HG02840 (cell line): ENCODE measurements around the gene PRKAR1B.
"Not testable (repeated sequence)": the region's sequence is repeated elsewhere in the genome, so short reads cannot be mapped to it uniquely, and the experiment has no call there.

Experiments used
- ATAC-seq: cut with Tn5 transposase; IDR thresholded peaks from one replicate; pipeline ENCODE4 v1.9.1; 2021; ENCODE audit warnings: mild to moderate bottlenecking, moderate library complexity, moderate number of reproducible peaks; ENCODE audit not compliant: unreplicated experiment, low FRiP score

PRKAR1B gene

DNA sequence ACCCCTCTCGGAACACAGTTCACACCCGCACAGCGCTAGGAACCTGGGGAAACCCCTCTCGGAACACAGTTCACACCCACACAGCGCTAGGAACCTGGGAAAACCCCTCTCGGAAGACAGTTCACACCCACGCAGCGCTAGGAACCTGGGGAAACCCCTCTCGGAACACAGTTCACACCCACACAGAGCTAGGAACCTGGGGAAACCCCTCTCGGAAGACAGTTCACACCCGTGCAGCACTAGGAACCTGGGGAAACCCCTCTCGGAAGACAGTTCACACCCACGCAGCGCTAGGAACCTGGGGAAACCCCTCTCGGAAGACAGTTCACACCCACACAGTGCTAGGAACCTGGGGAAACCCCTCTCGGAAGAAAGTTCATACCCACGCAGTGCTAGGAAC lies 74.9 kb downstream of the PRKAR1B start:
- ATAC-seq: not testable (repeated sequence)

DNA sequence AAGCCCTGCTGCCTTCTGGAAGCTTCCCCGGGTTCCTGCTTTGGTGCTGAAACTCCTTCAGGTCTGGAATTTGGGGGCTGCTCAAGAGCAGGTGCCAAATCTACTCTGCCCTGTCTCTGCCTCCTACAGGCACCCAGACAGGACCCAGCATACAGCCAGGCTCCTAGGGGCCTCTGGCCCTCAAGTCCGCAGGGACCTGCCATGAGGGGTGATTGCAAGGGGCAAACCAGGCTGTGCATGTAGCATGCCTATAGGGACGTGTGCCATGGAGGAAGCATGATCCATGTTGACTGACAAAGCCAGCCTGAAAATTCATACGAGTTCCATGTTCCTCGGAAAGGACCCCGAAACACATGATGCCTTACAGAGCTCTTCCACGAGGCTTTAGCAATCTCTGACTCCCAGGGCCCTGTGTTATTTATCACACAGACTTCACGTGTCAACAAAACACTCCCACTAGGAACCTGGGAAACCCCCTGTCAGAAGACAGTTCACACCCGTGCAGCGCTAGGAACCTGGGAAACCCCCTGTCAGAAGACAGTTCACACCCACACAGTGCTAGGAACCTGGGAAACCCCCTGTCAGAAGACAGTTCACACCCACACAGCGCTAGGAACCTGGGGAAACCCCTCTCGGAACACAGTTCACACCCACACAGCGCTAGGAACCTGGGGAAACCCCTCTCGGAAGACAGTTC lies 75.9 kb downstream of the PRKAR1B start:
- no peak for ATAC-seq

DNA sequence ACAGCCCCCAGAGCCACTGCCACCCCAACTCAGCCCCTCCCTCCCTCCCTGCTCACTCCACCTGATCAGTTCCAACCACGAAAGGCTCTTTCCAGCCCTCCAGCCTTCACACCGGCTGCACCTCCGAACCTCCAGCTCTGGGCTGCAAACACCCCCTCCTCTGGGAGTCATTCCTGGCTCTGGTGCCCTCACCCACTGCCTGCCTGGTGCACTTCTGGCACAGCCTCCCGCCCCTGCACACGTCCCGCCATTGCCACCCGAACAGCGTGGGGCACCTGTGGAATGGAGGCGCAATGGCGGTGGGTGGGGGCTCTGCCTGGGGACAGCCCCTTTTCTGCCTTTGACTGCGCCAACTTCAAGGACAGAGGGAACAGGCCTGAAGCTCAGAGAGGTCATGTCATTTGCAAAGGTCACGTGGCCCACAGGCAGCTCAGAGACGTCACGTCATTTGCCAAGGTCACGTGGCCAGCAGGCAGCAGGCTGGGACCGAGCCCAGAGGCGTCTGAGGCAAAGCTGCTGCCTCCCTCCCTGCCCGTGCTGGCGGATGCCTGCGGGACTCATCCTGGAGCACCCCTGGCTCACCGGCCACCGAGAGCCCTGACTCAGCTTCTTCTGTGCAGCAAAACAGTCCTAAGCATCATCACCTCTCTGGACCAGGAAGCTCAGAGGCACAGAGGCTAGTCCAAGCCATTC lies 76.6 kb downstream of the PRKAR1B start:
- ATAC-seq: no peak

DNA sequence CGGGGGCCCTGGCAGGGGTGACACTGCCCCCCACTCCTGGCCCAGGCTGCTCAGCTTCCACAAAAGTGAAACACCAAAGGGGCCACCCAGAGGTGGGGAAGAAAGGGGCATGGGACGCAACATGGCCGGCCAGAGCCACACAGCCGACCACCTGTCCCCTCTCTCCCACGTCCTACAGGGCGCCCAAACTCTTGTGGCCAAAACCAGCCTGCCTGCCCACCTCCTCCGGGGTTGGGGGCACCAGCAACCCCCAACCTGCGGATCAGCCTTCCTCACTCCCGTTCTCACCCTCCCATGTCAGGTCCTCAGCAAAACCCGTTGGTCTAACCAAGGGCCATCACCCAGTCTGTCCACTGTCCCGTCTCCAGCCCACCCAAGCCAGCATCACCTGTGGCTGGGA lies 80.1 kb downstream of the PRKAR1B start:
- ATAC-seq: no peak

DNA sequence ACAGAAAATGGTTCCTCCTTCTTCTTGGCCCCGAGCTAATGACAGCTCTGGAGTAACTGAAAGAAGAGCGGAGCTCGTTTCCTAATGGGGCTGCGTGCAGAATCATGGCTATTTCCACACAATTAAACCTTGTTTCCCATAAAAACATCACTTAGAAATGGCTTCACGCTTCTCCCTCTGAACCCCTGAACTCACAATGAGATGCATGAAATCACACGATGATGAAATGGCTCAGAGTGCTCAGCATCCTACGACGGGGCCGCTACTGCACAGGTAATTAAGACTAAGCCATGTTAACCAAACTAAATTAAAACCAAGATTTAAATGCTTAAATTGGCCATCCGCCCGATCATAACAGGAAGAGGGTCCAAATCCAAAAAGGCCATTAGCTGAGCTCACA lies 80.6 kb downstream of the PRKAR1B start:
- ATAC-seq: no peak

DNA sequence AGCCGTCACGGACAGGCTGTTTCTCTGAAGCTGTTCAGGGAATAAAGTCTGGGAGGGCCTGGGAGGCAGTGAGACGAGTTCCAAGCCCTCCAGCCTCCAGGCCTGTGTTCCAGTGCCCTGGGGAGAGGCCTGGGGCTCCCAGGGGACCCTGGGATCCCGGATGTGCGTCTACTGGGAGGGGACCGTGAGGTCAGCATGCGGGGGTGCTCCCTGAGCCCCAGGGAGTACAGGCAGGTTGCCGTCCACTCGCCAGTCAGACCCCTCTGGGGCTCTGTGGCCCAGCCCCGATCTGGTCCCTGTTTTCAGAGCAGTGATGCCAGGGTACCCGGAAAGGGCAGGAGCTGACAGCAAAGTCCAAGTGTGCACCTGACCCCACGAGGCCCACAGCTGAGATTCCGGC lies 81.5 kb downstream of the PRKAR1B start:
- ATAC-seq: no peak

DNA sequence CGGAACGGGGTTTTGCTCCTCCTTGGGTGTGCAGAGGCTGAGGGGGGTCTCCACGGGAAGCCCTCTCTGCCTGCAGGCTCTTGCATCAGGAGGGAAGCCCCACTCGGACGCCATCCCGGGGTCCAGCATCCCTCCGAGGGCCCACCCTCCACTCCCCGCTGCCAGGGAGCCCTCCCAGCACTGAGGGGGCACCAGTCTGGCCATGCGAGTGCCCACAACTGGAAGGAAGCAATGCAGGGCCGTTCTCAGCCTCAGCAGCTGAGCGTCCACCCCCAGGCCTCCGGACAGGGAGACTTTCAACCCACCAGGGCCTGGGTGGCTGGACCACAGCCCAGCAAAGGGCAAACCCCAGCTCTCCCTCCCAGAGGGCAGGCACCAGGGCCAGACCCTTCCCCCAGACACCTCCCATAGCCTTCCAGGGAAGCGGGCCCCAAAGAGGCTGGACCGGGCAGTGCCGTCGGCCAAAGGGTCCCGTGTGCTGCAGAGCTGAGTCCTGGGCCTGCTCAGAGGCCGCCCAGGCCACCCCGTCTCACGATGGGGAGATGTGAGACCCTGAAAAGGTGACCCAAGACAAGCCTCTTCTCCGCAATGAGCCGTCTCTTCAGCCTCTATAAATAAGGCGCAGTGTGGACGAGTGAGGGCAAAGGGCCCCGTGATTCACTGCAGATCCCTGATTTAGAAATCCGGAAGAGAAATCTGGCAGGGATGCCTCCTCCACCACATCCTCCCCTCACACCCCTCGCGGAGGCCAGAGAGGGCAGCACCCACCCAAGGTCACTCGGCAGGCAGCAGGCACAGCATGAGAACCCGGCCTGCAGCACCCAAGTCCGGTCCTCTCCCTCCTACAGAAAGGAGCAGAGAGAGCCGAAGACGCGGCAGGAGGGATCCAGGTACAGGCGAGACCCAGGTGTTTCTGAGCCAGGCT lies 82.4 kb downstream of the PRKAR1B start:
- no peak for ATAC-seq

DNA sequence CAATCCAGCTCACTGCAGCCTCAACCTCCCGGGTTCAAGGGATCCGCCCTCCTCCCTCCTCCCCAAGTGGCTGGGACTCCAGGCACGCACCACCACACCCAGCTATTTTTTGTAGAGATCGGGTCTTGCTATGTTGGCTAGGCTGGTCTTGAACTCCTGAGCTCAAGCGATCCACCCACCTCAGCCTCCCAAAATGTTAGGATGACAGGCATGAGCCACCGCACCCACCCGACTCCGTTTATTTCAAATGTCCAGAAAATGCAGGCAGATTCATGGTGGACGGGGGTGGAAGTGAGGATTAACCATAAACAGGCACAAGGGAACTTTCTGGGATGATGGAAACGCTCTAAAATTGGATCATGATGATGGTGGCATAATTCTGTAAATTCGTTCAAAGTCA lies 85.1 kb downstream of the PRKAR1B start:
- ATAC-seq: no peak

DNA sequence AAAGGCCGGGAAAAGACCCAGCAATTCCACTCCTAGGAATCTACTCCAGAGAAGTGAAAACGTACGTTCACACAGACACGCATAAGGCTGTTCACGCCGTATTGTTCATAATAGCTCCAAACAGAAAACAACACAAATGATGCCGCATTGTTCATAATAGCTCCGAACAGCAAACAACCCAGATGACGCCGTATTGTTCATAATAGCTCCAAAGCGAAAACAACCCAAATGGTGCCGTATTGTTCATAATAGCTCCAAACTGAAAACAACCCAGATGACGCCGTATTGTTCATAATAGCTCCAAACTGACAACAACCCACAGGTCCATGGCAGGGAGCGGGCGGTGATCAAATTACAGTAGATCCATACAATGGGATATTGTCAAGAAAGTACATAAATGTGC lies 85.8 kb downstream of the PRKAR1B start:
- no peak for ATAC-seq

DNA sequence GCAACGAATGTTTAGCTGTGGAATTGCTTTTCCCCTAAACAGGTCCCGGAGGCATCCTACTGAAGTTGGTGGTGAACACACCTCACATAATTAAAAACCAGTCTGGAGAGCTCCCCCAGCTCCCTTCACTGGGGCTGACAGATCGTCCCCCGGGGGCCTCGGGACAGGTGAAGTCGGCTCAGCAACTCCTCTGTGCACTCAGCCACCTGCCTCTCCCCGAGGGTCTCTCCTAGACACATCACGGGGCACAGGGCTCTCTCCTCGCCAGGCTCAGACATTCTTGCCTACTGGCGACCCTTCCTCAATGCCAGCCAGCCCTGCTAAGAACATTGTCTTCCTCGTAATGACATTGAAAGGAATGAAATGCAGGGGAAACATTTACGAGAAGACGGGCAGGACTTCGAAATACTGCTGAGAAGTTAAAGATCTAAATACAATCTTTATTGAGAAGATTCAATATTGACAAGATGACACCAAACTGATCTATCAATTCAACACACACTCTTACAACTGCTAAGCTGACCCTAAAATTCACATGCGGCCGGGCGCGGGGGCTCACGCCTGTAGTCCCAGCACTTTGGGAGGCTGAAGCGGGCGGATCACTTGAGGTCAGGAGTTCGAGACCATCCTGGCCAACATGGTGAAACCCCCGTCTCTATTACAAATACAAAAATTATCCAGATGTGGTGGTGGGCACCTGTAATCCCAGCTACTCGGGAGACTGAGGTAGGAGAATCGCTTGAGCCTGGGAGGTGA lies 88.6 kb downstream of the PRKAR1B start:
- no peak for ATAC-seq

DNA sequence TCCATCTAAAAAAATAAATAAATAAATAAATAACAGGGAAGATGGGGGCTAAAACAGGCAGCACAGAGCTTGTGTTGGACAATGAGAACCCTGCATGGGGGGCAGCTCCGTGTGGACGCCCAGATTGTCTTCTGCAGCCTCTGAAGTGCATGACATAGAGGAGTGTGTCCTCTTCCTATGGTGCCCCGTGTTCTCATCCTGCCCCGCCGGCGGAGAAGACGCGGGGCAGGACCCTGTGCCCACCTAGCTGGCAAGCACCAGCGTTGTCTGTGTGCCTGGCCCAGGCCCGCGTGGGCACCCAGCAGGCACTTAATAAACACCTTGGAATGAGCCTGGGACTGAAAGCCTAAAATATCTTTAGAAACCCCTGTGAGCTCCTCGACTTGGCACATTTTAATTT lies 89.3 kb downstream of the PRKAR1B start:
- no peak for ATAC-seq

DNA sequence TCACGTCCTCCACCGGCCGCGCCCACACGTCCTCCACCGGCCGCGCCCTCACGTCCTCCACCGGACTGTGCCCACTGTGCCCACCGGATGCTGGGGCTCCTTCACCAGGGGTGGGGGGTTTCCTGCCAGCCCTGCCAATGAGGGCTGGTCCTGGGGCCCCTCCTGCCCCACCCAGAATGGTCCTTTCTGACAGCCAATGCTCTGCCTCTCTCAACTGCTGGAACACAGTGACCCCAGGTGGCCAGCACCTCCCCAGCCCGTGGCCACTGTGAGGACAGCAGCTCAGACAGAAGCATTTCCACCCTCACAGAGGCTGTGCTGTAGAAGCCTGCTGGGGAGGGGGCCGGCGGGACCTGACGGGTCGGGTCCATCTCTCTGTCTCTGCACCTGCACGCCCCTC lies 90.7 kb downstream of the PRKAR1B start:
- ATAC-seq: no peak

DNA sequence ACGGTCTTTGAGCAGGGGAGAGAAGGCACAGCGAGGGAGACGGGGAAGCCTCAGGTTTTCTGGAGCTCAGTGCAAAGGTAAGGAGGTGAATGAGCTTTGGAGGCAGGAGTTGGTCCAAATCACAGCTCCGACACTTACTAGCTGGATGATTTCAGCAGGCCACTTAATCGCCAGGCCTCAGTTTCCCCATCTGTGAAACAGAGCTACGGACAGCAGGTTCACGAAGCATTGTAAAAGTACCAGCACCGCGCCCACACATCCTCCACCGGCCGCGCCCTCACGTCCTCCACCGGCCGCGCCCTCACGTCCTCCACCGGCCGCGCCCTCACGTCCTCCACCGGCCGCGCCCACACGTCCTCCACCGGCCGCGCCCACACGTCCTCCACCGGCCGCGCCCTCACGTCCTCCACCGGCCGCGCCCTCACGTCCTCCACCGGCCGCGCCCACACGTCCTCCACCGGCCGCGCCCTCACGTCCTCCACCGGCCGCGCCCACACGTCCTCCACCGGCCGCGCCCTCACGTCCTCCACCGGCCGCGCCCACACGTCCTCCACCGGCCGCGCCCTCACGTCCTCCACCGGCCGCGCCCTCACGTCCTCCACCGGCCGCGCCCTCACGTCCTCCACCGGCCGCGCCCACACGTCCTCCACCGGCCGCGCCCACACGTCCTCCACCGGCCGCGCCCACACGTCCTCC lies 91.2 kb downstream of the PRKAR1B start:
- not testable (repeated sequence) for ATAC-seq

DNA sequence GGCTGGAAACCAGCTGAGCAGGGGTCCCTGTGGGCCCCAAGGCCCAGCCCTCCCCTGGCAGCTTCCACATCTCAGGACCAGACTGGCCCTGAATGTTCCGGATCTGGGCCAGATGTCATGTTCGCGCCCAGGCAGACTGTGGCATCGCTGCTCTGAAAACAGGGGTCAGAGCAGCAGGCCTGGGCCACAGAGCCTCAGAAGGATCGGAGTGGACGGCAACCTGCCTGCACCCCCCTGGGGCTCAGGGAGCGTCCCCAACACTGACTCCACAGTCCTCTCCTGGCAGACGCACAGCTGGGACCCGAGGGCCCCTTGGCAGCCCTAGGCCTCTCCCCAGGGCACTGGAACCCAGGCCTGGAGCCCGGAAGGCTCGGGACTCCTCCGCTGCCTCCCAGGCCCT lies 91.9 kb downstream of the PRKAR1B start:
- ATAC-seq: no peak

DNA sequence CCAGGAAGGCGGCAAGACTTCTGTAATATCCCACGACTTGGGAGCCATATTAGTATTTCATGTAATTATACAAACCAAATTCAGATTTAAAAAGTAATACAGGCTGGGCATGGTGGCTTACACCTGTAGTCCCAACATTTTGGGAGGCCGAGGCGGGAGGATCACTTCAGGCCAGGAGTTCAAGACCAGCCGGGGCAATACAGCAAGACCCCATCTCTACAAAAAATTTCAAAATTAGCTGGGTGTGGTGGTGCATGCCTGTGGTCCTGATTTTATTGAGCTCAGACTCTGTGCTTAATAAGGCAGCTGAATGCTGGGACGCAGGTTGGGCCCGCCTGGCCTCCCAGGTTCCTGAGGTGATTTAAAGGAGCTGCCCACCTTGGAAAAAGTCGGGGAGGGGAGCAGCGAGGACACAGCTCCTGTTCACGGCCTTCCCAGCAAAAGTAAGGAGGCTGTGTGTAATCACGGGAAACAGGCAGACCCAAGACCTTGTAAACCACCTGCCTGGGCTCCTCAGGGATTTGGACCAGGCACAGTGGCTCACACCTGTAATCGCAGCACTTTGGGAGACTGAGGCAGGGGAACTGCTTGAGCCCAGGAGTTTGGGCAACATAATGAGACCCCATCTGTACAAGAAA lies 93.6 kb downstream of the PRKAR1B start:
- ATAC-seq: no peak

DNA sequence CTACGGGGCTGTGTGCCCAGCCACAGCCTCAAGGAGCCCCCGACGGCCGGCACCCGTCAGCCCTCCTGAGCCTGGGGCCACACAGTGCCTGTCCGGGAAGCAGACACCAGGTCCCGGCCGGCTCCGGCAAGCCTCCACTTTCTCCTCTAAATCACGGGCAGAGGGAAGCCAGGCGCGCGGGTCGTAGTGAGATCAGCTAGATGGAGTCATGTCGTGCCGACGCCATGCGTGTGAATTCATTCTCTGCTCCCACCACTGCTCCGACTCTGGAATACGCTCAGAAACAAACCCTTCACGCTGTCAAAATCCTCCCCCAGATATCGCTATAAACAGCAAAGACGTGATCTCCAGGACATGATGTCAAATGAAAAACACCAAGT lies 94.3 kb downstream of the PRKAR1B start:
- no peak for ATAC-seq

DNA sequence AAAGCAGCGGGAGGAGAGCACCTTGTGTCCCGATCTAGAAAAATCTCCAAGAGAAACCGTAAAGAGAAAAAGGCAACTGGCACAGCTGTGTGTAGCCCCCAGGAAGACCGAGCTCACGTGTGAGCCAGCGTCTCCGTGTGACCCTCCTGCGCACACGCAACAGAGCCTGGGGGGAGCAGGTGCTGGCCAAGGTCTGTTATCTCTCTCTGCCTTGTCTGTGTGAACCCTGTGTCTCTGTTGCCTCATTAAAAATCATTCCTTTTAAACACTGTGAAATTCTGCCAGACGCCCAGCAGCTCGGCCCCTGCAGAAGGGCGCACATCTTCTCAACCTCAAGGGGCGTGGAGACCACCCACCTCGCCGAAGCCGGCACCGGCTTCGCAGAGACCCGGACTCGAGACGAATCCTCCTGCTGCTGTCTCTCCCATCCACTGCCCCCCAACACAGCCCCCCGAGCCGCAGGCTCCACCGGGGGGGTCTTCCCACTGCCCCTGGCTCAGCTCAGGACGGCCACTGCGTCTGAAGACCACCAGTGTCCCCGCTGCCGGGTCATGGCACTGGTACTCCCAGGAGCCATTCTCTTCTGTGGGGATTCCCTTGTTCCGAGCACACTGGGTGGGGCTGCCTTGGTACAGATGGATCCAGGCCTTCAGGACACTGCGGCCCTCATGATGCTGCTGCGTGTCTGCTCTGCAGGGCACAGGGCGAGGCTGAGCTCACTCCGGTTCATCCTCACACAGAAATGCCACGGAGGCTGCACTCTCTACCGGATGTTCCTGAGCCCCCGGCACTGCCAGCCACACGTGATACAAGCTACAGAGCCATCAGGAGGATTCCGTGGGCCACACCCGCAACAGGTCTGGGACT lies 94.9 kb downstream of the PRKAR1B start:
- no peak for ATAC-seq

DNA sequence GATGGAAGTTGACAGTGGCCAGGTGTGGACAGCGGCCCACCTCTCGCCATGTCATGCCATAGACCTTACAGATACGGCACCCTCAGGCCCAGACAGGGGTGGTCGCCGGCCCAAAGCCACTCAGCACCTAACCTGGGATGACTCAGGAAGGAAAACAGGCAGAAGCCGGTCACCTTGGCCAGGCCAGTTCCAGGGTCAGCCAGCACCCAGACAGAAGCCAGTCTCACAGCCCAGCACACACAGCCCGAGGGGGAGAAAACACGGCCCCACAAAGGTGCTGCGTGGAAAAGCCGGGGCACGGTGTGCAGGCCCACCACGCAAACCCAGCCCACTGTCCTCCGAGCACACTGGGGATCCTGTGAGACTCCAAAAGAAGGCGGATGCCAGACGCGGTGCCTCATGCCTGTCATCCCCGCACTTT lies 95.8 kb downstream of the PRKAR1B start:
- ATAC-seq: no peak

DNA sequence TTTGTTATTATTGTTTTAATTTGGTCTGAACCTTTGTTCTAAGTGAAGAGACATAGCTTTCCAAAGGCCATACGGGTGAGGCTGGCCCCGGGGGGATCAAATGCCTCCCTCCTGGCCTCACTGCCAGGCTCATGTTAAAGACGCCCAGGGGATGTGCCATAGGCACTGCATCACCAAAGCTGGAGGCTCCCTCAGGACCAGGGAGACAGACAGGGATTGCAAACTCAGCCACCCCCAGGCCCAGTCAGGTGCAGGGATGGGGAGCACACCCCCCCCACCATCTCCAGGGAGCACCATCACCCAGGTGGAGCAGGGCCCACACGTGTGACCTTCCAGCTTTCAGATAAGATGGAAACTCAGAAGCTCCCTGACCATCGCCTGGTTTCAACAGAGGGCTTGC lies 96.5 kb downstream of the PRKAR1B start:
- no peak for ATAC-seq
